ENCODE results near the gene GLIS1.

GRCh38 chr1:53600001-53600400 lies 139.0 kb downstream of the GLIS1 start:
- TF ChIP-seq CTCF (conservative IDR thresholded peaks at IDR 0.05; ENCODE audit: low read depth, low read length) (no peak), EZH2 (IDR thresholded peaks at IDR 0.05; ENCODE audit: borderline replicate concordance, low read depth, low read length, poor library complexity, severe bottlenecking) (no peak)

All from A673 (cell line).